PC-3 (cell line): ENCODE data around the gene ARIH2.

Source experiments
- CTCF ChIP-seq: fragments of 300-600 bp; sonication (generic); conservative IDR thresholded peaks from 2 replicates; pipeline ENCODE4 v1.5.1; 2017; ENCODE audit warnings: antibody characterized with exemption, low read depth, mild to moderate bottlenecking, low read length
- EZH2 ChIP-seq: fragments of 300-600 bp; sonication (generic); IDR thresholded peaks from one replicate; pipeline ENCODE4 v1.6.1; 2017; ENCODE audit warnings: antibody characterized with exemption, mild to moderate bottlenecking, low read length; ENCODE audit not compliant: unreplicated experiment
- EZH2phosphoT487 ChIP-seq: fragments of 300-600 bp; sonication (generic); IDR thresholded peaks from 2 replicates; pipeline ENCODE4 v1.6.1; 2018; ENCODE audit warnings: mild to moderate bottlenecking, antibody characterized with exemption, low read length, borderline replicate concordance

- no peak for TF ChIP-seq CTCF
- no peak for TF ChIP-seq EZH2
- no peak for TF ChIP-seq EZH2phosphoT487
These were observed 42.3 kb downstream of the ARIH2 start for GRCh38 chr3:48960841-48961413.
